Keratinocyte (primary cell): ENCODE data around the gene CACNA1F. TPM values are rescaled to one million over a fixed set of nuclear protein-coding genes. Genes with fewer than 3 reads are reported as not detected.

Experiments used
- DNase-seq: peaks from one replicate; pipeline ENCODE4 v3.0.0-alpha.2; 2011; ENCODE audit warnings: low read depth, missing footprints, low spot score
- FAIRE-seq: peaks from 2 replicates; lab custom pipeline; 2011; peaks lifted over from hg19 to GRCh38; lab: Jason Lieb, UNC
- H2AFZ ChIP-seq: 2 replicates; pipeline ENCODE4 v1.6.0; 2012; ENCODE audit warnings: low read length, control low read depth, inconsistent platforms; ENCODE audit not compliant: control insufficient read depth
- H3K27ac ChIP-seq: 2 replicates; pipeline ENCODE4 v1.5.1; 2011; ENCODE audit warnings: low read length; ENCODE audit not compliant: control insufficient read depth, insufficient read depth
- H3K27me3 ChIP-seq: 3 replicates; pipeline ENCODE4 v1.6.0; 2011; ENCODE audit warnings: low read length; ENCODE audit not compliant: control insufficient read depth, insufficient read depth; ENCODE audit errors: extremely low read depth
- H3K36me3 ChIP-seq, 2 experiments: 2 replicates in 1 of 2; 3 replicates in 1 of 2; pipeline ENCODE4 v1.5.1; 2011; ENCODE audit warnings: low read length in 2 of 2, mild to moderate bottlenecking in 1 of 2; ENCODE audit not compliant: control insufficient read depth in 2 of 2, insufficient read depth in 2 of 2; ENCODE audit errors: extremely low read depth in 1 of 2
- H3K4me1 ChIP-seq: 3 replicates; pipeline ENCODE4 v1.5.1; 2011; ENCODE audit warnings: low read length; ENCODE audit not compliant: control insufficient read depth, insufficient read depth; ENCODE audit errors: extremely low read depth
- H3K4me2 ChIP-seq: 3 replicates; pipeline ENCODE4 v1.6.0; 2011; ENCODE audit warnings: low read depth, low read length; ENCODE audit not compliant: control insufficient read depth, insufficient read depth; ENCODE audit errors: extremely low read depth
- H3K4me3 ChIP-seq, 3 experiments: fragments of 200-600 bp in 1 of 3; sonication (generic) in 1 of 3; 2 replicates in 2 of 3; 3 replicates in 1 of 3; pipeline ENCODE4 v1.5.1; 2011 to 2016; ENCODE audit warnings: low read length in 3 of 3, mild to moderate bottlenecking in 3 of 3, control low read depth in 2 of 3, inconsistent platforms in 1 of 3, low read depth in 1 of 3, mixed read lengths in 1 of 3, mixed run types in 1 of 3, moderate library complexity in 1 of 3; ENCODE audit not compliant: control insufficient read depth in 2 of 3, insufficient read depth in 2 of 3; ENCODE audit errors: extremely low read depth in 1 of 3
- H3K79me2 ChIP-seq: 2 replicates; pipeline ENCODE4 v1.6.0; 2012; ENCODE audit warnings: low read length; ENCODE audit not compliant: control insufficient read depth, insufficient read depth
- H3K9ac ChIP-seq: 3 replicates; pipeline ENCODE4 v1.6.0; 2011; ENCODE audit warnings: low read length; ENCODE audit not compliant: control insufficient read depth, insufficient read depth; ENCODE audit errors: extremely low read depth
- H3K9me1 ChIP-seq: 3 replicates; pipeline ENCODE4 v1.6.0; 2011; ENCODE audit warnings: low read length; ENCODE audit not compliant: control insufficient read depth, insufficient read depth; ENCODE audit errors: extremely low read depth
- H3K9me3 ChIP-seq: 2 replicates; pipeline ENCODE4 v1.5.1; 2012; ENCODE audit warnings: low read depth, low read length; ENCODE audit not compliant: control insufficient read depth
- H4K20me1 ChIP-seq: 3 replicates; pipeline ENCODE4 v1.6.0; 2011; ENCODE audit warnings: low read length; ENCODE audit not compliant: control insufficient read depth, insufficient read depth; ENCODE audit errors: extremely low read depth
- EZH2 ChIP-seq: IDR thresholded peaks from one replicate; pipeline ENCODE4 v1.6.1; 2012; ENCODE audit warnings: inconsistent platforms, mild to moderate bottlenecking, low read length, moderate library complexity
- dilution Hi-C: fragments of 300-500 bp; cut with MboI; formaldehyde crosslinking; loops from one replicate; pipeline ENCODE4 v1.7.0; 2020; ENCODE audit warnings: low sequenced_read_pairs; ENCODE audit not compliant: extremely low pct_ligation_motif_present
- polyA plus RNA-seq, 5 experiments: library from polyadenylated mRNA; depleted of rRNA in 3 of 5; stranded (reverse) in 3 of 5; stranded (forward) in 1 of 5; unstranded in 1 of 5; fragments of >200 nt; gene quantifications; 1 replicate in 1 of 5; 2 replicates in 3 of 5; 3 replicates in 1 of 5; pipeline versions ENCODE4 v1.2.1 to v1.2.3, GENCODE V29; 2011 to 2012; ENCODE audit warnings: missing spikeins in 2 of 5, low read depth in 1 of 5, low replicate concordance in 1 of 5
- TF ChIP-seq, protein P1 (sequence below), 3 experiments: IDR thresholded peaks in 1 of 3; conservative IDR thresholded peaks in 1 of 3; optimal IDR thresholded peaks in 1 of 3; 2 replicates in 2 of 3; 3 replicates in 1 of 3; pipeline versions ENCODE3 to v1.5.1; 2011; ENCODE audit warnings: low read length in 3 of 3, mild to moderate bottlenecking in 3 of 3, moderate library complexity in 2 of 3, control low read depth in 1 of 3, inconsistent platforms in 1 of 3; ENCODE audit not compliant: insufficient read depth in 2 of 3; ENCODE audit errors: extremely low read depth in 1 of 3

The CACNA1F gene
- polyA plus RNA-seq, 1 donor (not counting 4 experiments of a cell fraction or from before 2014, with no cell fraction given): not detected

- dilution Hi-C loops: no loop called here
- TF ChIP-seq EZH2: no peak
- TF ChIP-seq, protein P1, sequence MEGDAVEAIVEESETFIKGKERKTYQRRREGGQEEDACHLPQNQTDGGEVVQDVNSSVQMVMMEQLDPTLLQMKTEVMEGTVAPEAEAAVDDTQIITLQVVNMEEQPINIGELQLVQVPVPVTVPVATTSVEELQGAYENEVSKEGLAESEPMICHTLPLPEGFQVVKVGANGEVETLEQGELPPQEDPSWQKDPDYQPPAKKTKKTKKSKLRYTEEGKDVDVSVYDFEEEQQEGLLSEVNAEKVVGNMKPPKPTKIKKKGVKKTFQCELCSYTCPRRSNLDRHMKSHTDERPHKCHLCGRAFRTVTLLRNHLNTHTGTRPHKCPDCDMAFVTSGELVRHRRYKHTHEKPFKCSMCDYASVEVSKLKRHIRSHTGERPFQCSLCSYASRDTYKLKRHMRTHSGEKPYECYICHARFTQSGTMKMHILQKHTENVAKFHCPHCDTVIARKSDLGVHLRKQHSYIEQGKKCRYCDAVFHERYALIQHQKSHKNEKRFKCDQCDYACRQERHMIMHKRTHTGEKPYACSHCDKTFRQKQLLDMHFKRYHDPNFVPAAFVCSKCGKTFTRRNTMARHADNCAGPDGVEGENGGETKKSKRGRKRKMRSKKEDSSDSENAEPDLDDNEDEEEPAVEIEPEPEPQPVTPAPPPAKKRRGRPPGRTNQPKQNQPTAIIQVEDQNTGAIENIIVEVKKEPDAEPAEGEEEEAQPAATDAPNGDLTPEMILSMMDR (optimal IDR thresholded peaks at IDR 0.05 in 1 of 3, IDR thresholded peaks at IDR 0.05 in 1 of 3, conservative IDR thresholded peaks at IDR 0.05 in 1 of 3; ENCODE audit: extremely low read depth in 1 of 3, insufficient read depth in 2 of 3, low read length in 3 of 3): no peak
- Histone ChIP-seq H3K4me1 (peaks cover 30% of the 10 kb centered on the region), H3K27me3 (no peaks in the 10 kb centered on the region), H3K36me3 (no peaks in the 10 kb centered on the region), H3K9me3 (no peaks in the 10 kb centered on the region), H4K20me1 (peaks cover 6% of the 10 kb centered on the region), H3K27ac (peak overlapping the region; percentile 83), H3K9me1 (no peaks in the 10 kb centered on the region), H3K4me3 (peak overlapping the region; percentile 67 to 76 (median 73)), H3K79me2 (peaks cover 12% of the 10 kb centered on the region), H3K9ac (peak overlapping the region; percentile 89), H2AFZ (no peak overlapping the region), H3K4me2 (peak overlapping the region; percentile 68)
- FAIRE-seq: no peak
- no peak for DNase-seq
These were observed 60.8 kb downstream of the CACNA1F start for GRCh38 chrX:49172280-49172780.

DNA sequence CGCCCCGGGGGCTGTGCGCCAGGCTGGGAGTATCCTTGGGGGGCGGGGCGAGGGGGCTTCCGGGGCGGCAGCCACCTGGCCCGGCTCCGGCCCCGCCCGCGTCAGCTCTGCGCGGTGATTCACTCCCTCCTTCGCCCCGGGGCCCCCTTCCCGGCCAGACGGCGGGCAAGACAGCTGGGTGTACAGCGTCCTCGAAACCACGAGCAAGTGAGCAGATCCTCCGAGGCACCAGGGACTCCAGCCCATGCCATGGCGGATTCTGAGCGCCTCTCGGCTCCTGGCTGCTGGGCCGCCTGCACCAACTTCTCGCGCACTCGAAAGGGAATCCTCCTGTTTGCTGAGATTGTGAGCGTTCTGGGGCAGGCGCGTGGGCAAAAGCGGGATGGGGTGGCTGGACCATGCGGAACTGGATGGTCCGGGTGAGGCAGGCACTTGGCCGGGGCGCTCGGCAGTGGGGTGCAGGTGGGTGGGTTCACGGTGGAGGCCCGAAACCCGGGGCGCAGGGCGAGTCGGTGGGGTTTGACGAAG is 61.3 kb downstream of the CACNA1F start, which contains the start of gene PLP2:
PLP2 (plus strand) TSS at position 147 of the 528 bp plus-strand sequence; CDS start at position 250, 103 bp downstream.
- dilution Hi-C loops: no loop called here

More for the DNA sequence above, 61.3 kb downstream of the CACNA1F start, which contains the start of gene PLP2:
- no peaks in the 10 kb centered on the region for H3K36me3 ChIP-seq
- peak within 1 kb of the TSS; percentile 83 for H3K27ac ChIP-seq
- H3K4me3 ChIP-seq: peak within 1 kb of the TSS; percentile 67 to 76 (median 73)
- TF ChIP-seq EZH2: no peak
- TF ChIP-seq, protein P1 (optimal IDR thresholded peaks at IDR 0.05 in 1 of 3, IDR thresholded peaks at IDR 0.05 in 1 of 3, conservative IDR thresholded peaks at IDR 0.05 in 1 of 3; ENCODE audit: extremely low read depth in 1 of 3, insufficient read depth in 2 of 3, low read length in 3 of 3): no peak
- no peaks in the 10 kb centered on the region for H3K27me3 ChIP-seq
- no peak within 1 kb of the TSS for H2AFZ ChIP-seq
- no peaks in the 10 kb centered on the region for H3K9me3 ChIP-seq
- H3K4me2 ChIP-seq: peak within 1 kb of the TSS; percentile 68
- H3K79me2 ChIP-seq: peaks cover 12% of the 10 kb centered on the region
- H4K20me1 ChIP-seq: peaks cover 6% of the 10 kb centered on the region
- DNase-seq: no peak
- H3K4me1 ChIP-seq: peaks cover 27% of the 10 kb centered on the region
- FAIRE-seq: no peak
- no peaks in the 10 kb centered on the region for H3K9me1 ChIP-seq
- H3K9ac ChIP-seq: peak within 1 kb of the TSS; percentile 89
